GM21423 (cell line): ENCODE results near the gene CERS4.
"Not testable (repeated sequence)": the region's sequence is repeated elsewhere in the genome, so short reads cannot be mapped to it uniquely, and the experiment has no call there.

Experiments used
- ATAC-seq: cut with Tn5 transposase; IDR thresholded peaks from one replicate; pipeline ENCODE4 v1.9.1; 2021; ENCODE audit warnings: mild to moderate bottlenecking, moderate library complexity; ENCODE audit not compliant: unreplicated experiment

The CERS4 gene

DNA sequence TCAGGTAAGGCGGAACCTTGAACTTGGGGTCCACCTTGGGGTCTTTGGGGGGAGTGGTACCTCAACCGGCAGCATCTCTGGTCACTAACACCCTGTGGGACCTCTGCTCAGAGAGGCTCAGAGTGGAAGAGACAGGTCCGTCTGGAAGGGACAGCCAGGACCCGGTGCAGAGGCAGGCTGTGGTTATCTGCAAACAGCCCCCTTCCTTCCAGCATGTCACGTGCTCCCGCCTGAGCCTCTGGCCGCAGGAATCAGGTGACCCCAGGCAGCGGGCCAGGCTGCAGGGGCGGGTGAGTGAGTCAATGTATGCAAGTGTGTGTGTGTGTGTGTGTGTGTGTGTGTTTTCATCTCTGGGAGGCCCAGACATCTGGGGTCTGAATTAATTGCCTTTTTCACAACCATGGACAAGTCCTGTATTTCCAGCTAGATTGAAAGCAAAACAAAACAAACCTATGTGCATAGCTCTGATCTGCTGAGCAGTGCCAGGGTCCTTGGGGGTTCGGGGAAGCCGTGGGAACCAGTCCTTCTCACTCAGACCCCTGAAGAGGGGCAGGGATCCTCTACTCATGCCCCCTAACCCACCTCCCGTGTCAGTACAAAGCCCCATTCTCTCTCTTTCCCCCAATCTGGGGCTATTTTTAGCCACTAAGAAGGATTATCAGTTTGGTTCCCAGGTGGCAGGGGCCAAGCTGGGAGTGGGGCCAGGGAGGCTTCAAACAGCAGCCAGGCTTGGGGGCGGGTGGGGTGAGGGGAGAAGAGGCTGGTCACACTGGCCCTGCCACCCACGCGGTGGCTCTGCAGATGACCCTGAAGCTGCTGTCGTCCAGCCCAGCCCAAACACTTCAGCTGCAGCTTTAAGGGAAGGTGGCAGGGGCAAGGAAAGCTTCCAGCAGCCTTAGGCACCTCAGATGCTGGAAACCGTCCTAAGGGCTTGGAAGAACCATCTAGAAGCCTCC, 31.4 kb downstream of the CERS4 start:
- ATAC-seq = peak; percentile 89

GRCh38 chr19:8241646-8242045, 32.5 kb downstream of the CERS4 start:
- ATAC-seq = no peak

DNA sequence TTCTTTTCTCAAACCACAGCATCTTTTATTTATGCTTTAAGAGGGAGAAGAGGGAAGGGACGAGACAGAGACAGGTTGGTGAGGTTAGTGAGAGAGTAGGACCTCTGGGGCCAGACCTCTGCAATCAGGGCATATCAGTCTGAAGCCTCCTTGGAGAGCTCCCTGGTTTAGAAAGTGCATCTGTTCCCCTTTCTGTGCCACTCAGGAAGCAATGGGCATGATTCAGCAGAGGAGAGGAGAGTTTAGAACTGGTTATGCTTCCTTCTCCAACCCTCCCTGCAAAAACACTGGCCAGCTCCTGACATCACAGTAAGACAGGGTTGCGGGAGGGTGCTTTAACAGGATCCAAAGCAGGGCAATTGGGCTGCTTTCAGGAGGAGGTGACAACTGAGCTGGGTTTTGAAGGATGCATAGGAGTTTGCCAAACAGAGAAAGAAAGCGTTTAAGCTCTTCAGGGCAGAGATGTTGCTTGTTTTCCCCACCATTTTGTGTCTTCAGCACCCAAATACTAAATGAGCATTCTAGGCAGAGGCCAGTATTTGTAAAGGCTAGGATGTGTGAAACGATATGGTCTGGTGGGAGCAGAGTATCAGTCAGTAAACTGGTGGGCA, 33.1 kb downstream of the CERS4 start:
- ATAC-seq = no peak

DNA sequence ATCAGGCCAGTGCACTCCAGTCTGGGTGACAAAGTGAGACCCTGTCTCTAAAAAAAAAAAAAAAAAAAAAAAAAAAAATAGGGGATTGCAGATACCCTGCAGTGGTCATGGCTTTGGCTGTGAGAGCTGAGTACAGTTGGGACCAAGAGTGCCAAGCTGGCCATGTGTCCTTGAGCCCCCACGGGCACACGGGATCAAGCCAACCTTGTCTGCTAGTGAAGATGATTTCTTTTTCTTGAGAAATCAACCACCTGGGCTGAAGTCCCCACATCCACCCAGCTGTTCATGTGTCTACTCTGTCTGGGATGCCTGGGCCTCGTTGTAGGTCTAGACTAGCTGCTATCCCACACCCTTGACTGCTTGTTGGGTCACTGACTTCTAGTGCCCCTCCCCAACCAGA, 34.0 kb downstream of the CERS4 start:
- ATAC-seq = no peak

DNA sequence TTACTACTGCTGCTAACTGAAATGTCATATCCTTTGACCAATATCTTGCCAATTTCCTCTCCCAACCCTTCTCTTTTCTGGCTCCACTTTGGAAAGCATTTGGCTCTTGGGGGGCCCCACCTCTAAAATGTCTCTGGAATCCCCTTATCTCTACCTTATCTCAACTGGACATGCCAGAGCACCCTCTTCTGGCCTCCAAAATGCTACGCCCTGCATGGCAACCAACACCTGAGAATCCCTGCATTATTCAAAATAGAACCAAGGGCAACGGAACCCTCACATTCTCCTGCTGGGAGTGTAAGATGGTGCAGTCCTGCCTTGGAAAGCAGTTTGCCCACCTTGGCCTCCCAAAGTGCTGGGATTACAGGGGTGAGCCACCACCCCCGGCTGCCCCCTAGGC, 35.3 kb downstream of the CERS4 start:
- no peak for ATAC-seq

- ATAC-seq = no peak
These were observed 37.0 kb downstream of the CERS4 start for GRCh38 chr19:8245869-8246835.

- ATAC-seq = not testable (repeated sequence)
These were observed 38.1 kb downstream of the CERS4 start for GRCh38 chr19:8247129-8247890.

- ATAC-seq = no peak
These were observed 39.5 kb downstream of the CERS4 start for GRCh38 chr19:8248348-8249328.

DNA sequence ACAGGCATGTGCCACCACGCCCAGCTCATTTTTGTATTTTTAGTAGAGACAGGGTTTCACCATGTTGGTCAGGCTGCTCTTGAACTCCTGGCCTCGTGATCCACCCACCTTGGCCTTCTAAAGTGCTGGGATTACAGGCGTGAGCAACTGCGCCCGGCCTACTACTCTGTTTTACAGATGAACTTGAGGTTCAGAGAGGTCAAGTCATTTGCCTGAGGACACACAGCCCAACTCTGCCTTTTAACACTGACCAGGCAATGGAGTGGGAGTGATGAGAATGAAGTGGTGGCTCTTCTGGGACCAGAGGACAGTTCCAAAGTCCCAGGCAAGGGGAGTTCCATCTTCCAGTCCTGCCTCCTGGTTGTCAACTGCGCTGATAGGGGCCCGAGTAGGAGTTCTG, 41.4 kb downstream of the CERS4 start:
- no peak for ATAC-seq

- no peak for ATAC-seq
These were observed 41.9 kb downstream of the CERS4 start for GRCh38 chr19:8251025-8251472.

- ATAC-seq = no peak
These were observed 43.9 kb downstream of the CERS4 start for GRCh38 chr19:8252922-8253589.

DNA sequence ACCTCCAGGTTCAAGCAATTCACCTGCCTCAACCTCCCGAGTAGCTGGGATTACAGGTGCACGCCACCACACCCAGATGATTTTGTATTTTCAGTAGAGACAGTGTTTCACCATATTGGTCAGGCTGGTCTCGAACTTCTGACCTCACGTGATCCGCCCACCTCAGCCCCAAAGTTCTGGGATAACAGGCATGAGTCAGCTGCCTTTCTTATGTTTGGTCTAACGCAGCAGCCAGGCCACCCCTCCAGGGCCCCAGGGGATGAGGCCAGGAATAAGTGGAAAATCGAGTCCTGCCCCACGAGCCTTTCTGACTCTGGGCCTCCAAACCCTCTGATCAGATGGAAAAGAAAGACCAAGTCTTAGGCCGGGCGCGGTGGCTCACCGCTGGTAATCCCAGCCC, 44.5 kb downstream of the CERS4 start:
- ATAC-seq = no peak

GRCh38 chr19:8254286-8255001, 45.3 kb downstream of the CERS4 start:
- ATAC-seq = no peak

DNA sequence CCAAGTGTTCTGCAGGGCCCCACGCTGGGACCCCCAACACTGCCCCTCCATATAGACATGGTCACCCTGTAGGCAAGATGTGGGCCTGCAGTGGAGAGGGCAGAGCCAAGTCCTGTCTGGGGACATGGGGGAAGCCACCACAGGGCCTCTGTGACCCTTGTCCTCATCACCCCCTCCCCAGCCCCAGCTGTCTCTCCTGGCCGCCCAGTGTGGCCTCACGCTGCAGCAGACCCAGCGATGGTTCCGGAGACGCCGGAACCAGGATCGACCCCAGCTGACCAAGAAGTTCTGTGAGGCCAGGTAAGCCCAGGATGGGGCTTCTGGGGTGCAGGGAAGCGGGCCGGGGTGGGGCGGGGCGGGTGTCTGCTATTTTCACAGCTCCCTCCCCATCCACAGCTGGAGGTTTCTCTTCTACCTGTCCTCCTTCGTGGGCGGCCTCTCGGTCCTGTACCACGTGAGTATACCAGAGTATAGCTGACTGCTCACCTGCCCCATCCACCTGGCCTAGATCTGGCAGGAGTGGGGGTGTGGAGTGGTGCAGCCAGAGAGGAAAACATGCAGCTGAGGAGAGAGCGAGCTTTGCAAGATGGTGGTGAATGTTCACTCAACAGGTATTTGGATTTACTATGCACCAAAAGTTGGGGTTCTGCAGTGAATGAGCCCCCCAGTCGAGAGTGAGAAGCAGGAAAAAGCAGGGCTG, 46.4 kb downstream of the CERS4 start:
- ATAC-seq = no peak

GRCh38 chr19:8256276-8257051, 47.3 kb downstream of the CERS4 start:
- no peak for ATAC-seq

DNA sequence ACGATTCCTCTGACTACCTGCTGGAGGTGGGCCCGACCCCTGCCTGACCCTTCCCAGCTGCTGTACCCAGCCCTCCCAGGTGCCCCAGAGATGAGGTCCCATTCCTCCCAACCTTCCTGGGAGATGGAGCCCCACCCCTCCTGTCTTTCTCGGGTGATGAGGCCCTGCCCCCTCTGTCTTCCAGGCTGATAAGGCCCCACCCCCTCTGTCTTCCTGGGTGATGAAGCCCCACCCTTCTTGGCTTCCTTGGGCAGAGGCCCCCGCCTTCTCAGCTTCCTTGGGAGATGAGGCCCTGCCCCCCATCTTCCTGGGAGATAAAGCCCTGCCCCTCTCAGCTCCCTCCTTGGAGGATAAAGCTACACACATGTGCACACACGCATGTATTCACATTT, 47.9 kb downstream of the CERS4 start:
- no peak for ATAC-seq
